ENCODE measurements around the gene CUX1.

CUX1 gene

GRCh38 chr7:102251531-102252365 lies 434.3 kb downstream of the CUX1 start:
- H3K27ac ChIP-seq, result no peak overlapping the region
- no peak for TF ChIP-seq CTCF (conservative IDR thresholded peaks at IDR 0.05)

- TF ChIP-seq CTCF (conservative IDR thresholded peaks at IDR 0.05), result no peak
- no peak overlapping the region for H3K27ac ChIP-seq
These were observed 435.0 kb downstream of the CUX1 start for GRCh38 chr7:102252366-102252982.

- no peak overlapping the region for H3K27ac ChIP-seq
- no peak for TF ChIP-seq CTCF (conservative IDR thresholded peaks at IDR 0.05)
These were observed 435.9 kb downstream of the CUX1 start for GRCh38 chr7:102253066-102253972.

- no peak overlapping the region for H3K27ac ChIP-seq
- TF ChIP-seq CTCF (conservative IDR thresholded peaks at IDR 0.05), result no peak
These were observed 436.5 kb downstream of the CUX1 start for GRCh38 chr7:102253973-102254370.

- no peak overlapping the region for H3K27ac ChIP-seq
- TF ChIP-seq CTCF (conservative IDR thresholded peaks at IDR 0.05), result no peak
These were observed 437.1 kb downstream of the CUX1 start for GRCh38 chr7:102254521-102254920.

- H3K27ac ChIP-seq, result no peak overlapping the region
- no peak for TF ChIP-seq CTCF (conservative IDR thresholded peaks at IDR 0.05)
These were observed 438.1 kb downstream of the CUX1 start for GRCh38 chr7:102255501-102255900.

GRCh38 chr7:102255916-102256315 lies 438.5 kb downstream of the CUX1 start:
- H3K27ac ChIP-seq, result no peak overlapping the region
- no peak for TF ChIP-seq CTCF (conservative IDR thresholded peaks at IDR 0.05)

All from VCaP (cell line).